ENCODE data around the gene TBC1D30. TPM values are rescaled to one million over a fixed set of nuclear protein-coding genes. Genes with fewer than 3 reads are reported as not detected.

TBC1D30 gene
- total and polyA plus RNA-seq, 2 donors from 2014 or later = 4.2 to 8.7 TPM

DNA sequence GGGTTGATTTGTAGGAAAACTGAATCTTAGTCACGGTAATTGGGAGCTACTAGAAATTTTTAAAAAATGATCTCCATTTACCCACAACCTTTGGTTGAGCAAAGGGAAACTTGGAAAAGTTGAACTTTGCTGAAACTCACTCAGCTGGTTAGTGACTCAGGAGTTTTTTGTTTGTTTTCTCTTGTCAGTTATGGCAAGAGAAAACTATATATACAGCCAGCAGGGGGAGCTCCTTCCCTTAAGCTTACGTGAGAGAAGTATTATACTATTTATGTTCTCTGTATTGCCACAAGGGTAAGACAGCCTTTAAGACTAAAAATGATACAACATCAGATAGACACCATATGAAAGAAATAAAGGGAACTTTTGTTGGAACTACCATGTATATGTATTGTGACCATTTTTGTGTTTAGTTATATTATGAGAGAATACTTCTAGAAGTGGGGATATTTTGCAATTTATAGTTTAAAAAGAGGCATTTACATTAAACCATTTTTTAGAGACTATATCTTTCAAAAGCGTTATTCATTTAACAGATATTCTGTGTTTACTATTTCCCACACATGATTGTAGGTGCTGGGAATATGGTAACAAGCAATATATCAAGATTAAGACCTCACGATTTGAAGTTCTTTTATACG, 28.1 kb upstream of the TBC1D30 start:
- H3K4me1 ChIP-seq (ENCODE audit: control insufficient read depth in 2 of 3, insufficient read depth in 2 of 3, low read depth in 1 of 3, low read length in 3 of 3) = no peaks in the 10 kb centered on the region
- H3K27ac ChIP-seq (ENCODE audit: low read depth in 2 of 2, low read length in 2 of 2) = no peak overlapping the region
- H3K36me3 ChIP-seq (ENCODE audit: control insufficient read depth in 2 of 3, insufficient read depth in 3 of 3, low read length in 3 of 3) = no peaks in the 10 kb centered on the region
- H3K9me3 ChIP-seq (ENCODE audit: control insufficient read depth in 2 of 3, insufficient read depth in 1 of 3, low read length in 3 of 3) = no peaks in the 10 kb centered on the region
- DNase-seq = peak in 3 of 5 donors; percentile 64 to 91 (median 87)
- TF ChIP-seq, protein P1, sequence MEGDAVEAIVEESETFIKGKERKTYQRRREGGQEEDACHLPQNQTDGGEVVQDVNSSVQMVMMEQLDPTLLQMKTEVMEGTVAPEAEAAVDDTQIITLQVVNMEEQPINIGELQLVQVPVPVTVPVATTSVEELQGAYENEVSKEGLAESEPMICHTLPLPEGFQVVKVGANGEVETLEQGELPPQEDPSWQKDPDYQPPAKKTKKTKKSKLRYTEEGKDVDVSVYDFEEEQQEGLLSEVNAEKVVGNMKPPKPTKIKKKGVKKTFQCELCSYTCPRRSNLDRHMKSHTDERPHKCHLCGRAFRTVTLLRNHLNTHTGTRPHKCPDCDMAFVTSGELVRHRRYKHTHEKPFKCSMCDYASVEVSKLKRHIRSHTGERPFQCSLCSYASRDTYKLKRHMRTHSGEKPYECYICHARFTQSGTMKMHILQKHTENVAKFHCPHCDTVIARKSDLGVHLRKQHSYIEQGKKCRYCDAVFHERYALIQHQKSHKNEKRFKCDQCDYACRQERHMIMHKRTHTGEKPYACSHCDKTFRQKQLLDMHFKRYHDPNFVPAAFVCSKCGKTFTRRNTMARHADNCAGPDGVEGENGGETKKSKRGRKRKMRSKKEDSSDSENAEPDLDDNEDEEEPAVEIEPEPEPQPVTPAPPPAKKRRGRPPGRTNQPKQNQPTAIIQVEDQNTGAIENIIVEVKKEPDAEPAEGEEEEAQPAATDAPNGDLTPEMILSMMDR (IDR thresholded peaks at IDR 0.05; ENCODE audit: borderline replicate concordance, extremely low read depth, insufficient read depth) = peak; percentile 78
- H3K4me3 ChIP-seq (ENCODE audit: low read length in 3 of 3) = no peak overlapping the region
- intact Hi-C loops (cut with DNase I) = no loop called here
- H3K27me3 ChIP-seq (ENCODE audit: control insufficient read depth, insufficient read depth, low read length) = no peaks in the 10 kb centered on the region
- H3K9ac ChIP-seq (ENCODE audit: low read length in 3 of 3) = no peak overlapping the region
- peak; percentile 98 for FAIRE-seq

DNA sequence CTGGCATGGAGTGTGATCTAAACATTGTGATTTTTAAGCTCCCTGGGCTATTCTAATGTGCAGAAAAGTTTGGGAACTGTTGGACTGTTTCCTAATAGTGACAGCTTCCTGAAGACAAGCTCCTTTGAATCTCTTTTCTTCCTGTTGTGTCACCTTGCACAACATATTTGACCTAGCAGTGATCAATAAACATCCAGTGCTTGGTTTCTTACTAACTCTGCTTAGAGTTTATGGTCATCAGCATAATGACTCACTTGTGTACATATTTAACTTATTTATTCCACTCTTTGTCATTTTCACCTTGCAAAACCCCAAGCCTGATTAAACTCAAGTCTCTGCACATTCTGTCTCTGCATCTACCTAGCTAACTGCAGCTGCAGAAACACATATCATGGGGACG, 27.3 kb upstream of the TBC1D30 start:
- FAIRE-seq = no peak
- no peak overlapping the region for H3K4me3 ChIP-seq (ENCODE audit: low read length in 3 of 3)
- H3K27me3 ChIP-seq (ENCODE audit: control insufficient read depth, insufficient read depth, low read length) = no peaks in the 10 kb centered on the region
- no peaks in the 10 kb centered on the region for H3K9me3 ChIP-seq (ENCODE audit: control insufficient read depth in 2 of 3, insufficient read depth in 1 of 3, low read length in 3 of 3)
- H3K9ac ChIP-seq (ENCODE audit: low read length in 3 of 3) = no peak overlapping the region
- no peak for DNase-seq
- TF ChIP-seq, protein P1 (IDR thresholded peaks at IDR 0.05; ENCODE audit: borderline replicate concordance, extremely low read depth, insufficient read depth) = no peak
- peaks cover 0 to 3% (median 0%) of the 10 kb centered on the region in 3 donors for H3K4me1 ChIP-seq (ENCODE audit: control insufficient read depth in 2 of 3, insufficient read depth in 2 of 3, low read depth in 1 of 3, low read length in 3 of 3)
- no peak overlapping the region for H3K27ac ChIP-seq (ENCODE audit: low read depth in 2 of 2, low read length in 2 of 2)
- no peaks in the 10 kb centered on the region for H3K36me3 ChIP-seq (ENCODE audit: control insufficient read depth in 2 of 3, insufficient read depth in 3 of 3, low read length in 3 of 3)
- intact Hi-C loops (cut with DNase I) = no loop called here

DNA sequence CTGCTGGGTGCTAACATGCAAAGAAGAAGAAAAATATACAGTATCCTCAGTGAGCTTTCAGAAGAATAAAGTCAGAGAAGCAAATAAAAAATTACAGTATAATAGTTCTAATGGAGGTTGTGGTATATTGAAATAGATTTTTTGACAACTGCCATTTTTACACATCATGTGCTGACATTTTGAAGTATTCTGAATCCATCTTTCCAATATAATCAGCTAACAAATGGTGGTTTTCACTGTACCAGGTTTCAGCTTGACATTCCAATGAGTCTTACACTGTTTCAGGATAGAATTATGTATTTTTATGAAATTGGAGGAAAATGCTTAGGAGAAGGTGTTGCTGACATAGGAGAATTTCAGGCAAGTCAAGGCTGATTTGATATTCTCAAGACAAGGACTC, 26.3 kb upstream of the TBC1D30 start:
- TF ChIP-seq, protein P1 (IDR thresholded peaks at IDR 0.05; ENCODE audit: borderline replicate concordance, extremely low read depth, insufficient read depth) = no peak
- no peak overlapping the region for H3K27ac ChIP-seq (ENCODE audit: low read depth in 2 of 2, low read length in 2 of 2)

More for the DNA sequence above, 26.3 kb upstream of the TBC1D30 start:
- H3K4me3 ChIP-seq (ENCODE audit: low read length in 3 of 3) = no peak overlapping the region
- peaks cover 0 to 3% (median 0%) of the 10 kb centered on the region in 3 donors for H3K4me1 ChIP-seq (ENCODE audit: control insufficient read depth in 2 of 3, insufficient read depth in 2 of 3, low read depth in 1 of 3, low read length in 3 of 3)
- intact Hi-C loops (cut with DNase I) = no loop called here
- H3K9ac ChIP-seq (ENCODE audit: low read length in 3 of 3) = no peak overlapping the region
- H3K27me3 ChIP-seq (ENCODE audit: control insufficient read depth, insufficient read depth, low read length) = no peaks in the 10 kb centered on the region
- FAIRE-seq (no peak), DNase-seq (no peak)
- H3K9me3 ChIP-seq (ENCODE audit: control insufficient read depth in 2 of 3, insufficient read depth in 1 of 3, low read length in 3 of 3) = no peaks in the 10 kb centered on the region
- H3K36me3 ChIP-seq (ENCODE audit: control insufficient read depth in 2 of 3, insufficient read depth in 3 of 3, low read length in 3 of 3) = no peaks in the 10 kb centered on the region
